C4-2B (cell line): ENCODE data around the gene SIRT2.

Experiments used
- CTCF ChIP-seq: fragments of 450-650 bp; conservative IDR thresholded peaks from 2 replicates; pipeline ENCODE4 v1.5.1; 2017; ENCODE audit warnings: mild to moderate bottlenecking
- ZFX ChIP-seq: fragments of 450-650 bp; IDR thresholded peaks from 2 replicates; pipeline ENCODE4 v1.6.1; 2017

- TF ChIP-seq CTCF (no peak), ZFX (no peak)
Measured at GRCh38 chr19:38852231-38853044, 47.0 kb downstream of the SIRT2 start.
